ENCODE measurements around the gene NKX2-1. TPM values are rescaled to one million over a fixed set of nuclear protein-coding genes. Genes with fewer than 3 reads are reported as not detected.

The NKX2-1 gene
- total RNA-seq, 1 donor from 2014 or later = not detected

GRCh38 chr14:36510874-36511273 is 9.2 kb downstream of the NKX2-1 start:
- Mint-ChIP-seq H3K27me3 (ENCODE audit: low read depth, unreplicated experiment) (peaks cover 87% of the 10 kb centered on the region), H3K4me3 (ENCODE audit: unreplicated experiment) (no peak overlapping the region)
- H3K9me3 ChIP-seq (ENCODE audit: insufficient read depth, low read depth, low read length) = peaks cover 9% of the 10 kb centered on the region

GRCh38 chr14:36510078-36510799 is 9.8 kb downstream of the NKX2-1 start:
- Histone ChIP-seq H3K36me3 (ENCODE audit: insufficient read depth, low read length) (no peaks in the 10 kb centered on the region), H3K79me2 (ENCODE audit: insufficient read depth, low read length) (no peaks in the 10 kb centered on the region), H3K9ac (ENCODE audit: low read length) (no peak overlapping the region), H3K4me1 (ENCODE audit: insufficient read depth, low read length) (no peaks in the 10 kb centered on the region), H3K4me3 (ENCODE audit: insufficient read depth, low read depth, low read length) (no peak overlapping the region), H3K27ac (ENCODE audit: low read depth, low read length) (no peak overlapping the region), H4K20me1 (ENCODE audit: insufficient read depth, low read length) (peaks cover 3% of the 10 kb centered on the region), H3K9me3 (ENCODE audit: insufficient read depth, low read depth, low read length) (peaks cover 9% of the 10 kb centered on the region), H2AFZ (ENCODE audit: low read depth, low read length) (no peak overlapping the region), H3K27me3 (ENCODE audit: insufficient read depth, low read length) (peaks cover 90% of the 10 kb centered on the region), H3K4me2 (ENCODE audit: low read length) (peak overlapping the region; percentile 4)
- FAIRE-seq = no peak
- peak; percentile 39 for DNase-seq (ENCODE audit: low read depth)
- Mint-ChIP-seq H3K27ac (ENCODE audit: unreplicated experiment) (no peak overlapping the region), H3K27me3 (ENCODE audit: low read depth, unreplicated experiment) (peaks cover 81% of the 10 kb centered on the region), H3K9me3 (ENCODE audit: unreplicated experiment) (peaks cover 15% of the 10 kb centered on the region), H3K4me1 (ENCODE audit: low read depth, unreplicated experiment) (no peaks in the 10 kb centered on the region), H3K36me3 (ENCODE audit: low read depth, unreplicated experiment) (no peaks in the 10 kb centered on the region), H3K4me3 (ENCODE audit: unreplicated experiment) (no peak overlapping the region)
- TF ChIP-seq EZH2 (IDR thresholded peaks at IDR 0.05; ENCODE audit: insufficient read depth, low read length) (no peak), CTCF (IDR thresholded peaks at IDR 0.05; ENCODE audit: insufficient read depth, low read depth, low read length) (no peak)

More at GRCh38 chr14:36510874-36511273, 9.2 kb downstream of the NKX2-1 start:
- Histone ChIP-seq H3K4me2 (ENCODE audit: low read length) (no peak overlapping the region), H3K9ac (ENCODE audit: low read length) (no peak overlapping the region), H2AFZ (ENCODE audit: low read depth, low read length) (no peak overlapping the region), H3K27me3 (ENCODE audit: insufficient read depth, low read length) (peaks cover 92% of the 10 kb centered on the region), H3K27ac (ENCODE audit: low read depth, low read length) (no peak overlapping the region), H3K79me2 (ENCODE audit: insufficient read depth, low read length) (no peaks in the 10 kb centered on the region), H4K20me1 (ENCODE audit: insufficient read depth, low read length) (peaks cover 3% of the 10 kb centered on the region), H3K4me3 (ENCODE audit: insufficient read depth, low read depth, low read length) (no peak overlapping the region), H3K36me3 (ENCODE audit: insufficient read depth, low read length) (no peaks in the 10 kb centered on the region), H3K4me1 (ENCODE audit: insufficient read depth, low read length) (no peaks in the 10 kb centered on the region)
- Mint-ChIP-seq H3K27ac (ENCODE audit: unreplicated experiment) (no peak overlapping the region), H3K4me1 (ENCODE audit: low read depth, unreplicated experiment) (no peaks in the 10 kb centered on the region), H3K36me3 (ENCODE audit: low read depth, unreplicated experiment) (no peaks in the 10 kb centered on the region), H3K9me3 (ENCODE audit: unreplicated experiment) (peaks cover 16% of the 10 kb centered on the region)
- TF ChIP-seq EZH2 (IDR thresholded peaks at IDR 0.05; ENCODE audit: insufficient read depth, low read length) (no peak), CTCF (IDR thresholded peaks at IDR 0.05; ENCODE audit: insufficient read depth, low read depth, low read length) (no peak)
- no peak for DNase-seq (ENCODE audit: low read depth)
- no peak for FAIRE-seq

All from astrocyte (in vitro differentiated cells and primary cell).